ENCODE measurements around the gene EXOC4.

GRCh38 chr7:133593561-133593960 is 340.7 kb downstream of the EXOC4 start:
- TF ChIP-seq GATA1 (IDR thresholded peaks at IDR 0.05; ENCODE audit: low read depth, low read length) (no peak), POLR2A (IDR thresholded peaks at IDR 0.05; ENCODE audit: low read length) (no peak)

Measured in erythroblast (primary cell).